GM23338 (cell line): Measurements from ENCODE around the gene MORC1. TPM values are rescaled to one million over a fixed set of nuclear protein-coding genes. Genes with fewer than 3 reads are reported as not detected.
A peak's percentile ranks its signal among the peaks of the same experiment; 100 is the strongest.

Experiments used
- ATAC-seq: fragments of 200-7000 bp; cut with Tn5 transposase; 3 replicates; pipeline ENCODE4 v1.9.1; 2020
- DNase-seq: peaks from one replicate; pipeline ENCODE4 v3.0.0-alpha.2; 2015; ENCODE audit warnings: low spot score
- H2AFZ ChIP-seq: fragments of 200-600 bp; sonication (generic); 2 replicates; pipeline ENCODE4 v1.8.0; 2016; ENCODE audit warnings: antibody characterized with exemption, mild to moderate bottlenecking, moderate library complexity
- H3F3A ChIP-seq: fragments of 200-600 bp; sonication (generic); replicated peaks from 2 replicates; pipeline ENCODE4 v1.8.0; 2017; ENCODE audit warnings: antibody characterized with exemption, mixed run types, low read depth
- H3K27ac ChIP-seq: fragments of 200-600 bp; sonication (generic); 2 replicates; pipeline ENCODE4 v1.6.1; 2016; ENCODE audit warnings: low read depth
- H3K27me3 ChIP-seq: fragments of 200-600 bp; sonication (generic); 2 replicates; pipeline ENCODE4 v1.8.0; 2016; ENCODE audit warnings: mild to moderate bottlenecking, mixed run types, moderate library complexity; ENCODE audit not compliant: insufficient read depth
- H3K36me3 ChIP-seq: fragments of 200-600 bp; sonication (generic); 2 replicates; pipeline ENCODE4 v1.8.0; 2016; ENCODE audit warnings: mild to moderate bottlenecking; ENCODE audit not compliant: insufficient read depth
- H3K4me1 ChIP-seq: fragments of 200-600 bp; sonication (generic); 2 replicates; pipeline ENCODE4 v1.8.0; 2016; ENCODE audit warnings: mild to moderate bottlenecking, moderate library complexity; ENCODE audit not compliant: insufficient read depth
- H3K4me2 ChIP-seq: fragments of 200-600 bp; sonication (generic); 2 replicates; pipeline ENCODE4 v1.7.1; 2017; ENCODE audit warnings: mixed run types
- H3K4me3 ChIP-seq: fragments of 200-600 bp; sonication (generic); 2 replicates; pipeline ENCODE4 v1.6.1; 2016; ENCODE audit warnings: mixed run types
- H3K79me2 ChIP-seq: fragments of 200-600 bp; sonication (generic); replicated peaks from 2 replicates; pipeline ENCODE4 v1.8.0; 2017; ENCODE audit warnings: mild to moderate bottlenecking; ENCODE audit not compliant: insufficient read depth
- H3K9me2 ChIP-seq: fragments of 200-600 bp; sonication (generic); 2 replicates; pipeline ENCODE4 v1.8.0; 2017; ENCODE audit not compliant: insufficient read depth
- H4K20me1 ChIP-seq: fragments of 200-600 bp; sonication (generic); replicated peaks from 2 replicates; pipeline ENCODE4 v1.8.0; 2017; ENCODE audit warnings: mild to moderate bottlenecking; ENCODE audit not compliant: insufficient read depth
- H3K27ac Mint-ChIP-seq: 2 replicates; pipeline ENCODE4 v1.8.0; 2020; ENCODE audit warnings: inconsistent platforms, mild to moderate bottlenecking, moderate library complexity, mixed read lengths
- H3K27me3 Mint-ChIP-seq: 3 replicates; pipeline ENCODE4 v1.8.0; 2022; ENCODE audit warnings: low read depth, mild to moderate bottlenecking, moderate library complexity, mixed read lengths, inconsistent platforms; ENCODE audit not compliant: insufficient read depth, poor library complexity
- H3K36me3 Mint-ChIP-seq: 3 replicates; pipeline ENCODE4 v1.8.0; 2021; ENCODE audit warnings: low read depth, mild to moderate bottlenecking, inconsistent platforms, moderate library complexity, mixed read lengths
- H3K4me1 Mint-ChIP-seq: 3 replicates; pipeline ENCODE4 v1.8.0; 2020; ENCODE audit warnings: mild to moderate bottlenecking, inconsistent platforms, mixed read lengths
- H3K4me3 Mint-ChIP-seq: 3 replicates; pipeline ENCODE4 v1.8.0; 2021; ENCODE audit warnings: moderate library complexity, mild to moderate bottlenecking, inconsistent platforms, mixed read lengths
- H3K9me3 Mint-ChIP-seq: 3 replicates; pipeline ENCODE4 v1.8.0; 2020; ENCODE audit warnings: moderate library complexity, mild to moderate bottlenecking, inconsistent platforms, mixed read lengths
- ZNF114 ChIP-seq: fragments of 250-450 bp; sonication (Bioruptor Pico); IDR thresholded peaks from 2 replicates; pipeline ENCODE4 v1.5.0; 2020; ENCODE audit warnings: mild to moderate bottlenecking, moderate library complexity
- polyA plus RNA-seq: library from polyadenylated mRNA; unstranded; fragments of >200 nt; fragmentation: Nextera tagmentation; extraction: Ambion mirVana; gene quantifications from 2 replicates; pipeline ENCODE4 v1.2.1, GENCODE V29; 2016
- total RNA-seq: library from RNA; depleted of rRNA; stranded (reverse); fragments of >200 nt; shearing (Covaris generic); gene quantifications from 2 replicates; pipeline ENCODE4 v1.2.3, GENCODE V29; 2014
- TF ChIP-seq, protein P1 (sequence below), 2 experiments: fragments of 200-600 bp in 1 of 2; sonication (generic) in 1 of 2; conservative IDR thresholded peaks; 2 replicates each; pipeline versions ENCODE4 v1.5.1 to v1.6.1; 2016 to 2017; ENCODE audit warnings: antibody characterized with exemption in 2 of 2, low read depth in 2 of 2, mild to moderate bottlenecking in 2 of 2, moderate library complexity in 1 of 2
- TF ChIP-seq, protein P2 (sequence below): fragments of 250-450 bp; sonication (Bioruptor Pico); IDR thresholded peaks from 2 replicates; pipeline ENCODE4 v1.5.0; 2020; ENCODE audit warnings: mild to moderate bottlenecking, moderate library complexity

Gene MORC1
- total and polyA plus RNA-seq, 2 experiments from 2014 or later, result not detected

- no peak overlapping the region for H3K4me2 ChIP-seq
- H3K27ac Mint-ChIP-seq, result no peak overlapping the region
- DNase-seq (no peak), ATAC-seq (no peak)
- H3K4me3 Mint-ChIP-seq, result no peak overlapping the region
- H3K36me3 ChIP-seq, result no peaks in the 10 kb centered on the region
- no peaks in the 10 kb centered on the region for H3F3A ChIP-seq
- H3K27me3 Mint-ChIP-seq, result no peaks in the 10 kb centered on the region
- H3K9me3 Mint-ChIP-seq, result no peaks in the 10 kb centered on the region
- H3K27me3 ChIP-seq, result no peaks in the 10 kb centered on the region
- H3K36me3 Mint-ChIP-seq, result no peaks in the 10 kb centered on the region
- H3K4me3 ChIP-seq, result no peak overlapping the region
- no peaks in the 10 kb centered on the region; the same call in 2 of the 3 replicates for H3K4me1 Mint-ChIP-seq
- H4K20me1 ChIP-seq, result no peaks in the 10 kb centered on the region
- H3K79me2 ChIP-seq, result no peaks in the 10 kb centered on the region
- H3K9me2 ChIP-seq, result no peaks in the 10 kb centered on the region
- peak overlapping the region; percentile 43; the same call in 1 of the 2 replicates for H2AFZ ChIP-seq
- TF ChIP-seq, protein P1, sequence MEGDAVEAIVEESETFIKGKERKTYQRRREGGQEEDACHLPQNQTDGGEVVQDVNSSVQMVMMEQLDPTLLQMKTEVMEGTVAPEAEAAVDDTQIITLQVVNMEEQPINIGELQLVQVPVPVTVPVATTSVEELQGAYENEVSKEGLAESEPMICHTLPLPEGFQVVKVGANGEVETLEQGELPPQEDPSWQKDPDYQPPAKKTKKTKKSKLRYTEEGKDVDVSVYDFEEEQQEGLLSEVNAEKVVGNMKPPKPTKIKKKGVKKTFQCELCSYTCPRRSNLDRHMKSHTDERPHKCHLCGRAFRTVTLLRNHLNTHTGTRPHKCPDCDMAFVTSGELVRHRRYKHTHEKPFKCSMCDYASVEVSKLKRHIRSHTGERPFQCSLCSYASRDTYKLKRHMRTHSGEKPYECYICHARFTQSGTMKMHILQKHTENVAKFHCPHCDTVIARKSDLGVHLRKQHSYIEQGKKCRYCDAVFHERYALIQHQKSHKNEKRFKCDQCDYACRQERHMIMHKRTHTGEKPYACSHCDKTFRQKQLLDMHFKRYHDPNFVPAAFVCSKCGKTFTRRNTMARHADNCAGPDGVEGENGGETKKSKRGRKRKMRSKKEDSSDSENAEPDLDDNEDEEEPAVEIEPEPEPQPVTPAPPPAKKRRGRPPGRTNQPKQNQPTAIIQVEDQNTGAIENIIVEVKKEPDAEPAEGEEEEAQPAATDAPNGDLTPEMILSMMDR (conservative IDR thresholded peaks at IDR 0.05; ENCODE audit: low read depth in 2 of 2), result no peak
- no peak for TF ChIP-seq ZNF114 (CRISPR knock-in tag)
- H3K27ac ChIP-seq, result no peak overlapping the region
- no peaks in the 10 kb centered on the region for H3K4me1 ChIP-seq
These were observed 177.2 kb downstream of the MORC1 start for GRCh38 chr3:108940568-108941263.

DNA sequence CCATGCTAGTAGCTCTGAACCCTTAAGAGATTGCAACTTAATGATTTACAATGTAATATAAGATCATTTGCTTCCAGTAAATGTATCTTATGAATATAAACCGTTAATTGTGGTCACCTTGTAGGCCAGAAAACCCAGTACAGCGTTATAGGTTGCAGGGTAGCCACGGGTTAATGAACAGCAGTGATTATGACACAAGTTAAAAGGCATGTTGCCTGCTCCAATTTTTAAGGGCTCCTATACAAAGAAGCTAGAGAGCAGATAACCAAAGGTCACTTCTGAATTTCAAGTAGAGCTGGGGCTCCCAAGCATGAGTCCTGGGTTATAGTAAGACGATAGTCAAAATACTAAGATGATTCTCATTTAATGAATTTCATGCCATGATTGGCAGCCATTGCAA is 177.8 kb downstream of the MORC1 start:
- Histone ChIP-seq H3K4me1 (no peaks in the 10 kb centered on the region), H3K27me3 (no peaks in the 10 kb centered on the region), H3K9me2 (no peaks in the 10 kb centered on the region), H3K4me3 (no peak overlapping the region), H4K20me1 (no peaks in the 10 kb centered on the region), H3F3A (no peaks in the 10 kb centered on the region), H3K27ac (no peak overlapping the region), H3K4me2 (no peak overlapping the region), H3K36me3 (no peaks in the 10 kb centered on the region), H3K79me2 (no peaks in the 10 kb centered on the region), H2AFZ (peak overlapping the region; percentile 43; the same call in 1 of the 2 replicates)
- ATAC-seq (no peak), DNase-seq (no peak)
- no peaks in the 10 kb centered on the region for H3K36me3 Mint-ChIP-seq
- H3K27ac Mint-ChIP-seq, result no peak overlapping the region
- no peaks in the 10 kb centered on the region for H3K27me3 Mint-ChIP-seq
- H3K9me3 Mint-ChIP-seq, result no peaks in the 10 kb centered on the region
- no peaks in the 10 kb centered on the region; the same call in 2 of the 3 replicates for H3K4me1 Mint-ChIP-seq
- H3K4me3 Mint-ChIP-seq, result no peak overlapping the region
- TF ChIP-seq, protein P2, sequence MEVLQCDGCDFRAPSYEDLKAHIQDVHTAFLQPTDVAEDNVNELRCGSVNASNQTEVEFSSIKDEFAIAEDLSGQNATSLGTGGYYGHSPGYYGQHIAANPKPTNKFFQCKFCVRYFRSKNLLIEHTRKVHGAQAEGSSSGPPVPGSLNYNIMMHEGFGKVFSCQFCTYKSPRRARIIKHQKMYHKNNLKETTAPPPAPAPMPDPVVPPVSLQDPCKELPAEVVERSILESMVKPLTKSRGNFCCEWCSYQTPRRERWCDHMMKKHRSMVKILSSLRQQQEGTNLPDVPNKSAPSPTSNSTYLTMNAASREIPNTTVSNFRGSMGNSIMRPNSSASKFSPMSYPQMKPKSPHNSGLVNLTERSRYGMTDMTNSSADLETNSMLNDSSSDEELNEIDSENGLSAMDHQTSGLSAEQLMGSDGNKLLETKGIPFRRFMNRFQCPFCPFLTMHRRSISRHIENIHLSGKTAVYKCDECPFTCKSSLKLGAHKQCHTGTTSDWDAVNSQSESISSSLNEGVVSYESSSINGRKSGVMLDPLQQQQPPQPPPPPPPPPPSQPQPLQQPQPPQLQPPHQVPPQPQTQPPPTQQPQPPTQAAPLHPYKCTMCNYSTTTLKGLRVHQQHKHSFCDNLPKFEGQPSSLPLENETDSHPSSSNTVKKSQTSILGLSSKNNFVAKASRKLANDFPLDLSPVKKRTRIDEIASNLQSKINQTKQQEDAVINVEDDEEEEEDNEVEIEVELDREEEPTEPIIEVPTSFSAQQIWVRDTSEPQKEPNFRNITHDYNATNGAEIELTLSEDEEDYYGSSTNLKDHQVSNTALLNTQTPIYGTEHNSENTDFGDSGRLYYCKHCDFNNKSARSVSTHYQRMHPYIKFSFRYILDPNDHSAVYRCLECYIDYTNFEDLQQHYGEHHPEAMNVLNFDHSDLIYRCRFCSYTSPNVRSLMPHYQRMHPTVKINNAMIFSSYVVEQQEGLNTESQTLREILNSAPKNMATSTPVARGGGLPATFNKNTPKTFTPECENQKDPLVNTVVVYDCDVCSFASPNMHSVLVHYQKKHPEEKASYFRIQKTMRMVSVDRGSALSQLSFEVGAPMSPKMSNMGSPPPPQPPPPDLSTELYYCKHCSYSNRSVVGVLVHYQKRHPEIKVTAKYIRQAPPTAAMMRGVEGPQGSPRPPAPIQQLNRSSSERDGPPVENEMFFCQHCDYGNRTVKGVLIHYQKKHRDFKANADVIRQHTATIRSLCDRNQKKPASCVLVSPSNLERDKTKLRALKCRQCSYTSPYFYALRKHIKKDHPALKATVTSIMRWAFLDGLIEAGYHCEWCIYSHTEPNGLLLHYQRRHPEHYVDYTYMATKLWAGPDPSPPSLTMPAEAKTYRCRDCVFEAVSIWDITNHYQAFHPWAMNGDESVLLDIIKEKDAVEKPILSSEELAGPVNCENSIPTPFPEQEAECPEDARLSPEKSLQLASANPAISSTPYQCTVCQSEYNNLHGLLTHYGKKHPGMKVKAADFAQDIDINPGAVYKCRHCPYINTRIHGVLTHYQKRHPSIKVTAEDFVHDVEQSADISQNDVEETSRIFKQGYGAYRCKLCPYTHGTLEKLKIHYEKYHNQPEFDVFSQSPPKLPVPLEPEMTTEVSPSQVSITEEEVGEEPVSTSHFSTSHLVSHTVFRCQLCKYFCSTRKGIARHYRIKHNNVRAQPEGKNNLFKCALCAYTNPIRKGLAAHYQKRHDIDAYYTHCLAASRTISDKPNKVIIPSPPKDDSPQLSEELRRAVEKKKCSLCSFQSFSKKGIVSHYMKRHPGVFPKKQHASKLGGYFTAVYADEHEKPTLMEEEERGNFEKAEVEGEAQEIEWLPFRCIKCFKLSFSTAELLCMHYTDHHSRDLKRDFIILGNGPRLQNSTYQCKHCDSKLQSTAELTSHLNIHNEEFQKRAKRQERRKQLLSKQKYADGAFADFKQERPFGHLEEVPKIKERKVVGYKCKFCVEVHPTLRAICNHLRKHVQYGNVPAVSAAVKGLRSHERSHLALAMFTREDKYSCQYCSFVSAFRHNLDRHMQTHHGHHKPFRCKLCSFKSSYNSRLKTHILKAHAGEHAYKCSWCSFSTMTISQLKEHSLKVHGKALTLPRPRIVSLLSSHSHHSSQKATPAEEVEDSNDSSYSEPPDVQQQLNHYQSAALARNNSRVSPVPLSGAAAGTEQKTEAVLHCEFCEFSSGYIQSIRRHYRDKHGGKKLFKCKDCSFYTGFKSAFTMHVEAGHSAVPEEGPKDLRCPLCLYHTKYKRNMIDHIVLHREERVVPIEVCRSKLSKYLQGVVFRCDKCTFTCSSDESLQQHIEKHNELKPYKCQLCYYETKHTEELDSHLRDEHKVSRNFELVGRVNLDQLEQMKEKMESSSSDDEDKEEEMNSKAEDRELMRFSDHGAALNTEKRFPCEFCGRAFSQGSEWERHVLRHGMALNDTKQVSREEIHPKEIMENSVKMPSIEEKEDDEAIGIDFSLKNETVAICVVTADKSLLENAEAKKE (CRISPR knock-in tag), result no peak
